PFSK-1 (cell line): ENCODE data around the gene TBX1.

Source experiments
- FOXP2 ChIP-seq: optimal IDR thresholded peaks from 2 replicates; pipeline ENCODE3; 2011; ENCODE audit warnings: borderline replicate concordance, control low read depth, inconsistent platforms; ENCODE audit not compliant: insufficient read depth; ENCODE audit errors: extremely low read length, extremely low read depth
- POLR2AphosphoS5 ChIP-seq: IDR thresholded peaks from 2 replicates; pipeline ENCODE4 v1.6.1; 2012; ENCODE audit warnings: low read depth, mild to moderate bottlenecking, control low read depth, low read length, moderate library complexity
- SIN3A ChIP-seq: IDR thresholded peaks from 2 replicates; pipeline ENCODE4 v1.6.1; 2012; ENCODE audit warnings: mild to moderate bottlenecking, low read length, moderate library complexity, borderline replicate concordance; ENCODE audit not compliant: insufficient read depth
- TAF1 ChIP-seq: IDR thresholded peaks from 2 replicates; pipeline ENCODE4 v1.6.1; 2012; ENCODE audit warnings: low read length, control low read depth, borderline replicate concordance; ENCODE audit not compliant: insufficient read depth
- TF ChIP-seq, protein P1 (sequence below), 2 experiments: IDR thresholded peaks; 2 replicates each; pipeline versions ENCODE4 v1.6.1 to v1.8.0; 2011 to 2012; ENCODE audit warnings: low read depth in 2 of 2, low read length in 2 of 2, control low read depth in 1 of 2, inconsistent platforms in 1 of 2, mild to moderate bottlenecking in 1 of 2, moderate library complexity in 1 of 2; ENCODE audit not compliant: insufficient read depth in 1 of 2

The TBX1 gene

GRCh38 chr22:19750507-19751490 lies 9.8 kb upstream of the TBX1 start:
- TF ChIP-seq TAF1 (no peak), SIN3A (no peak), POLR2AphosphoS5 (no peak), FOXP2 (no peak)
- TF ChIP-seq, protein P1, sequence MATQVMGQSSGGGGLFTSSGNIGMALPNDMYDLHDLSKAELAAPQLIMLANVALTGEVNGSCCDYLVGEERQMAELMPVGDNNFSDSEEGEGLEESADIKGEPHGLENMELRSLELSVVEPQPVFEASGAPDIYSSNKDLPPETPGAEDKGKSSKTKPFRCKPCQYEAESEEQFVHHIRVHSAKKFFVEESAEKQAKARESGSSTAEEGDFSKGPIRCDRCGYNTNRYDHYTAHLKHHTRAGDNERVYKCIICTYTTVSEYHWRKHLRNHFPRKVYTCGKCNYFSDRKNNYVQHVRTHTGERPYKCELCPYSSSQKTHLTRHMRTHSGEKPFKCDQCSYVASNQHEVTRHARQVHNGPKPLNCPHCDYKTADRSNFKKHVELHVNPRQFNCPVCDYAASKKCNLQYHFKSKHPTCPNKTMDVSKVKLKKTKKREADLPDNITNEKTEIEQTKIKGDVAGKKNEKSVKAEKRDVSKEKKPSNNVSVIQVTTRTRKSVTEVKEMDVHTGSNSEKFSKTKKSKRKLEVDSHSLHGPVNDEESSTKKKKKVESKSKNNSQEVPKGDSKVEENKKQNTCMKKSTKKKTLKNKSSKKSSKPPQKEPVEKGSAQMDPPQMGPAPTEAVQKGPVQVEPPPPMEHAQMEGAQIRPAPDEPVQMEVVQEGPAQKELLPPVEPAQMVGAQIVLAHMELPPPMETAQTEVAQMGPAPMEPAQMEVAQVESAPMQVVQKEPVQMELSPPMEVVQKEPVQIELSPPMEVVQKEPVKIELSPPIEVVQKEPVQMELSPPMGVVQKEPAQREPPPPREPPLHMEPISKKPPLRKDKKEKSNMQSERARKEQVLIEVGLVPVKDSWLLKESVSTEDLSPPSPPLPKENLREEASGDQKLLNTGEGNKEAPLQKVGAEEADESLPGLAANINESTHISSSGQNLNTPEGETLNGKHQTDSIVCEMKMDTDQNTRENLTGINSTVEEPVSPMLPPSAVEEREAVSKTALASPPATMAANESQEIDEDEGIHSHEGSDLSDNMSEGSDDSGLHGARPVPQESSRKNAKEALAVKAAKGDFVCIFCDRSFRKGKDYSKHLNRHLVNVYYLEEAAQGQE (IDR thresholded peaks at IDR 0.05; ENCODE audit: insufficient read depth in 1 of 2, low read depth in 2 of 2, low read length in 2 of 2) = no peak

GRCh38 chr22:19751497-19752245 lies 8.9 kb upstream of the TBX1 start:
- TF ChIP-seq SIN3A (no peak), FOXP2 (no peak), TAF1 (no peak), POLR2AphosphoS5 (no peak)
- TF ChIP-seq, protein P1 (IDR thresholded peaks at IDR 0.05; ENCODE audit: insufficient read depth in 1 of 2, low read depth in 2 of 2, low read length in 2 of 2) = no peak

- TF ChIP-seq, protein P1 (IDR thresholded peaks at IDR 0.05; ENCODE audit: insufficient read depth in 1 of 2, low read depth in 2 of 2, low read length in 2 of 2) = no peak
- TF ChIP-seq TAF1 (no peak), SIN3A (no peak), POLR2AphosphoS5 (no peak), FOXP2 (no peak)
These were observed 7.3 kb upstream of the TBX1 start for GRCh38 chr22:19753090-19753842.

- no peak for TF ChIP-seq TAF1
- TF ChIP-seq SIN3A = no peak
These were observed 6.4 kb upstream of the TBX1 start for GRCh38 chr22:19753996-19754700.
